Measurements from ENCODE around the gene GIT2.

GIT2 gene

DNA sequence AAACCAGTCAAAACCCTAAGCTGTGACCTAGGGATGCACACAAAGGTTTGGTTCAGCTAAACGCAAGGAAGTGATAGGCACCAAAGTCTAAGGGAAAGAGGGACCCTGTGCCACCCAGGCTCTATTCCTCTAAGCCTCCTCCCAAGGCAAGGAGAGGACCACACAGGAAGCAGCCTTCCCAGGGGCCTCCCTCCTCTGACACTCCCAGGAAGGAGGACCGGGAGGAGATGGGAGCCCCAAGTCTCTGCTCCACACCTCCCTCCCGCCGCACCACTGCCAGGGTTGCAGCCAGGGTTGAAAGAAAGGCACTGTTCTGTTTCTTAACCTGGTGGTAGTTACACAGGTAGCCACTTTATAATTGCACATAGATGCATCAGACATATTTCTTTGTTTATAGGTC is 74.2 kb downstream of the GIT2 start:
- no peak for DNase-seq (ENCODE audit: extremely low spot score)
- ChIA-PET POLR2A (no interaction called here), CTCF (no interaction called here)
- TF ChIP-seq FOXM1 (IDR thresholded peaks at IDR 0.05; ENCODE audit: borderline replicate concordance) = no peak
- no peak for TF ChIP-seq NFRKB (IDR thresholded peaks at IDR 0.05)
- no peak for TF ChIP-seq FOXK2 (IDR thresholded peaks at IDR 0.05)
- no peak for TF ChIP-seq BHLHE40 (IDR thresholded peaks at IDR 0.05; ENCODE audit: borderline replicate concordance)
- TF ChIP-seq, protein P1, sequence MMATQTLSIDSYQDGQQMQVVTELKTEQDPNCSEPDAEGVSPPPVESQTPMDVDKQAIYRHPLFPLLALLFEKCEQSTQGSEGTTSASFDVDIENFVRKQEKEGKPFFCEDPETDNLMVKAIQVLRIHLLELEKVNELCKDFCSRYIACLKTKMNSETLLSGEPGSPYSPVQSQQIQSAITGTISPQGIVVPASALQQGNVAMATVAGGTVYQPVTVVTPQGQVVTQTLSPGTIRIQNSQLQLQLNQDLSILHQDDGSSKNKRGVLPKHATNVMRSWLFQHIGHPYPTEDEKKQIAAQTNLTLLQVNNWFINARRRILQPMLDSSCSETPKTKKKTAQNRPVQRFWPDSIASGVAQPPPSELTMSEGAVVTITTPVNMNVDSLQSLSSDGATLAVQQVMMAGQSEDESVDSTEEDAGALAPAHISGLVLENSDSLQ (IDR thresholded peaks at IDR 0.05) = no peak
- no peak for TF ChIP-seq LEF1 (IDR thresholded peaks at IDR 0.05; ENCODE audit: borderline replicate concordance)
- no peak for TF ChIP-seq TARDBP (IDR thresholded peaks at IDR 0.05)
- TF ChIP-seq FOXA1 (IDR thresholded peaks at IDR 0.05) = no peak
- no peak for TF ChIP-seq L3MBTL2 (conservative IDR thresholded peaks at IDR 0.05)
- no peak for TF ChIP-seq SUZ12 (IDR thresholded peaks at IDR 0.05)
- TF ChIP-seq SP1 (IDR thresholded peaks at IDR 0.05) = no peak
- TF ChIP-seq CTBP1 (IDR thresholded peaks at IDR 0.05; ENCODE audit: borderline replicate concordance) = no peak
- TF ChIP-seq ELF4 (IDR thresholded peaks at IDR 0.05) = no peak
- TF ChIP-seq ZNF384 (IDR thresholded peaks at IDR 0.05) = no peak
- TF ChIP-seq ARNT (IDR thresholded peaks at IDR 0.05) = no peak
- no peak for TF ChIP-seq HDGF (IDR thresholded peaks at IDR 0.05; ENCODE audit: borderline replicate concordance)

- DNase-seq (ENCODE audit: extremely low spot score) = no peak
- ChIA-PET POLR2A (no interaction called here), CTCF (no interaction called here)
- TF ChIP-seq, protein P1 (IDR thresholded peaks at IDR 0.05) = no peak
- TF ChIP-seq ZNF384 (IDR thresholded peaks at IDR 0.05) (no peak), TARDBP (IDR thresholded peaks at IDR 0.05) (no peak), CTBP1 (IDR thresholded peaks at IDR 0.05; ENCODE audit: borderline replicate concordance) (no peak), ELF4 (IDR thresholded peaks at IDR 0.05) (no peak), HDGF (IDR thresholded peaks at IDR 0.05; ENCODE audit: borderline replicate concordance) (no peak), LEF1 (IDR thresholded peaks at IDR 0.05; ENCODE audit: borderline replicate concordance) (no peak), FOXA1 (IDR thresholded peaks at IDR 0.05) (no peak)
Measured at GRCh38 chr12:109920261-109920780, 75.8 kb downstream of the GIT2 start.

DNA sequence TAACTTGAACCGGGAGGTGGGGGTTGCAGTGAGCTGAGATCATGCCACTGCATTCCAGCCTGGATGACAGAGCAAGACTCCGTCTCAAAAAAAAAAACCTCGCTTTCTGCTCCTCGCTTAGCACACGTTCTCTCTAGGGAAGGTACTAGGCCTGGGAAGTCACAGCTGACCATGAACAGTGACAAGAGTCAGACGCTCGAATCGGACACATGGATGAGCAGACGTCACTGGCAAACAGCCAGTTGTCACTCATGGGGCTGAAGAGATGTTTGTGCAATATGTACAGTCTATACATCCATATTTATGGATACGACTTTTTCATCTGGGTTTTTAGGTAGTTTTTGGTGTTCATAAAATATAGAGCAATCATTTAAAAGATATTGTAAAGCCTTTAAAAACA is 76.7 kb downstream of the GIT2 start:
- no peak for DNase-seq (ENCODE audit: extremely low spot score)
- POLR2A ChIA-PET = no interaction called here
- CTCF ChIA-PET = interaction anchor here (0.7 kb wide), 1 partner anchor 9 kb away, joined by 4 read pairs; no protein-coding TSS in a partner anchor
- no peak for TF ChIP-seq FOXM1 (IDR thresholded peaks at IDR 0.05; ENCODE audit: borderline replicate concordance)
- no peak for TF ChIP-seq HDGF (IDR thresholded peaks at IDR 0.05; ENCODE audit: borderline replicate concordance)
- TF ChIP-seq ZNF384 (IDR thresholded peaks at IDR 0.05) = no peak
- TF ChIP-seq, protein P1 (IDR thresholded peaks at IDR 0.05) = no peak
- no peak for TF ChIP-seq FOXK2 (IDR thresholded peaks at IDR 0.05)
- TF ChIP-seq L3MBTL2 (conservative IDR thresholded peaks at IDR 0.05) = no peak
- TF ChIP-seq TARDBP (IDR thresholded peaks at IDR 0.05) = no peak
- no peak for TF ChIP-seq FOXA1 (IDR thresholded peaks at IDR 0.05)
- TF ChIP-seq ARNT (IDR thresholded peaks at IDR 0.05) = no peak
- TF ChIP-seq SP1 (IDR thresholded peaks at IDR 0.05) = no peak
- TF ChIP-seq SUZ12 (IDR thresholded peaks at IDR 0.05) = no peak
- TF ChIP-seq NFRKB (IDR thresholded peaks at IDR 0.05) = no peak
- no peak for TF ChIP-seq CTBP1 (IDR thresholded peaks at IDR 0.05; ENCODE audit: borderline replicate concordance)
- no peak for TF ChIP-seq BHLHE40 (IDR thresholded peaks at IDR 0.05; ENCODE audit: borderline replicate concordance)
- no peak for TF ChIP-seq ELF4 (IDR thresholded peaks at IDR 0.05)

DNA sequence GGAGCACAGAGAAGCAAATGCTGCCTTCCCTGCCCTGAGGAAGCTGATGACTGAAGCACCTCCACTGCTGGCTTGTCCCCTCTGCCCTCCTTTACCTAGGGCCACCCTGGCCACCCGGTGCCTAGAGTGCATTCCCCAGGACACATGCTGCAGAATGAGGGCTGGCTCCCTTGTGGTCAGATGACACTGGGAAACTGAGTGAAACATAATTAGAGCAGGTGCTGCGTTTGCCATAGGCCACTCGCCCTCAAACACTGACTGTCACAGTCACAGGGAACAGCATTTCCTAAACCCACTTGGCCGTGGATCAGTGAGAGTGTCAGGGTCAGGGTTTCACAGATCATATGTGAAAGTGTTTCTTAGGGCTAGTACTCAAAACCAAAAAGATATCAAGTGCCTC is 80.1 kb downstream of the GIT2 start:
- no peak for DNase-seq (ENCODE audit: extremely low spot score)
- ChIA-PET POLR2A (no interaction called here), CTCF (no interaction called here)

GRCh38 chr12:109915171-109916040 is 80.8 kb downstream of the GIT2 start:
- TF ChIP-seq ZNF384 (IDR thresholded peaks at IDR 0.05) (no peak), FOXA1 (IDR thresholded peaks at IDR 0.05) (no peak), SUZ12 (IDR thresholded peaks at IDR 0.05) (no peak), TARDBP (IDR thresholded peaks at IDR 0.05) (no peak), ARNT (IDR thresholded peaks at IDR 0.05) (no peak), NFRKB (IDR thresholded peaks at IDR 0.05) (no peak), LEF1 (IDR thresholded peaks at IDR 0.05; ENCODE audit: borderline replicate concordance) (no peak), L3MBTL2 (conservative IDR thresholded peaks at IDR 0.05) (no peak), FOXK2 (IDR thresholded peaks at IDR 0.05) (no peak), HDGF (IDR thresholded peaks at IDR 0.05; ENCODE audit: borderline replicate concordance) (no peak), ELF4 (IDR thresholded peaks at IDR 0.05) (no peak), FOXM1 (IDR thresholded peaks at IDR 0.05; ENCODE audit: borderline replicate concordance) (no peak), BHLHE40 (IDR thresholded peaks at IDR 0.05; ENCODE audit: borderline replicate concordance) (no peak)
- TF ChIP-seq, protein P1 (IDR thresholded peaks at IDR 0.05) = no peak
- DNase-seq (ENCODE audit: extremely low spot score) = no peak
- ChIA-PET POLR2A (interaction anchor here (1.0 kb wide), 1 partner anchor 15 kb away, joined by 3 read pairs; the partner anchor contains the start of gene TCHP), CTCF (no interaction called here)

More for the DNA sequence above, 80.1 kb downstream of the GIT2 start:
- no peak for TF ChIP-seq FOXA1 (IDR thresholded peaks at IDR 0.05)
- TF ChIP-seq ZNF384 (IDR thresholded peaks at IDR 0.05) = no peak
- TF ChIP-seq BHLHE40 (IDR thresholded peaks at IDR 0.05; ENCODE audit: borderline replicate concordance) = no peak
- TF ChIP-seq, protein P1 (IDR thresholded peaks at IDR 0.05) = no peak
- TF ChIP-seq LEF1 (IDR thresholded peaks at IDR 0.05; ENCODE audit: borderline replicate concordance) = no peak
- no peak for TF ChIP-seq FOXM1 (IDR thresholded peaks at IDR 0.05; ENCODE audit: borderline replicate concordance)
- TF ChIP-seq SP1 (IDR thresholded peaks at IDR 0.05) = no peak
- no peak for TF ChIP-seq CTBP1 (IDR thresholded peaks at IDR 0.05; ENCODE audit: borderline replicate concordance)
- no peak for TF ChIP-seq NFRKB (IDR thresholded peaks at IDR 0.05)
- TF ChIP-seq FOXK2 (IDR thresholded peaks at IDR 0.05) = no peak
- no peak for TF ChIP-seq SUZ12 (IDR thresholded peaks at IDR 0.05)

Data from HEK293T (cell line).